NCI-H2196 treated with DMSO at 0.1 percent for 48 hours (cell line): ENCODE results near the gene BMP6.
"Not testable (repeated sequence)": the region's sequence is repeated elsewhere in the genome, so short reads cannot be mapped to it uniquely, and the experiment has no call there.

Experiments used
- DNase-seq: peaks from one replicate; lab custom pipeline; 2025; ENCODE audit not compliant: unreplicated experiment; lab: John Stamatoyannopoulos, UW

Gene BMP6

DNA sequence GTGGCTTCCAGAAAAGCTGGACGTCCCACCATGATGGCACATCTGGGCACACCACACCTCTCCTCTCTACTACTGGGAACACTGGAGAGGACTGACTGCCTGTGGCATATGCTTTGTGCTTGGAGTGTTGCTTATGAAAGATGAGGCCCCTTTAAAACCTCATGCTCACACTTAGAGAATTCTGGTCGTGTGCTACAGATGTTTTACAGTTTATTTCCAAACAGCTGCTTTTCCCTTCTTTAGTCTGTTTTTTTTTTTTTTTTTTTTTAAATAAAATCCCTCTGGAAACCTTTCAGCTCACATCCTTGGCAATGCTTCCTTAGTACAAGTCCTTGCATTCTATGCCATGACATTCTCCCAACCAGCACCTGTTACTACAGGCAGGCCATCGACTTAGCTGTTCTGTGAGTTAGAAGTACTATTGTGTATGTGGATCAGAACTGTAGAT lies 60.3 kb downstream of the BMP6 start:
- no peak for DNase-seq

GRCh38 chr6:7787137-7787608 lies 61.3 kb downstream of the BMP6 start:
- DNase-seq = no peak

- no peak for DNase-seq
Observed at GRCh38 chr6:7787731-7788130, 61.8 kb downstream of the BMP6 start.

GRCh38 chr6:7794509-7794908 lies 68.6 kb downstream of the BMP6 start:
- no peak for DNase-seq

GRCh38 chr6:7797386-7797785 lies 71.5 kb downstream of the BMP6 start:
- DNase-seq = no peak

GRCh38 chr6:7798751-7799150 lies 72.9 kb downstream of the BMP6 start:
- no peak for DNase-seq

- no peak for DNase-seq
Observed at GRCh38 chr6:7802662-7803061, 76.8 kb downstream of the BMP6 start.

- DNase-seq = no peak
Observed at GRCh38 chr6:7803214-7803613, 77.3 kb downstream of the BMP6 start.

DNA sequence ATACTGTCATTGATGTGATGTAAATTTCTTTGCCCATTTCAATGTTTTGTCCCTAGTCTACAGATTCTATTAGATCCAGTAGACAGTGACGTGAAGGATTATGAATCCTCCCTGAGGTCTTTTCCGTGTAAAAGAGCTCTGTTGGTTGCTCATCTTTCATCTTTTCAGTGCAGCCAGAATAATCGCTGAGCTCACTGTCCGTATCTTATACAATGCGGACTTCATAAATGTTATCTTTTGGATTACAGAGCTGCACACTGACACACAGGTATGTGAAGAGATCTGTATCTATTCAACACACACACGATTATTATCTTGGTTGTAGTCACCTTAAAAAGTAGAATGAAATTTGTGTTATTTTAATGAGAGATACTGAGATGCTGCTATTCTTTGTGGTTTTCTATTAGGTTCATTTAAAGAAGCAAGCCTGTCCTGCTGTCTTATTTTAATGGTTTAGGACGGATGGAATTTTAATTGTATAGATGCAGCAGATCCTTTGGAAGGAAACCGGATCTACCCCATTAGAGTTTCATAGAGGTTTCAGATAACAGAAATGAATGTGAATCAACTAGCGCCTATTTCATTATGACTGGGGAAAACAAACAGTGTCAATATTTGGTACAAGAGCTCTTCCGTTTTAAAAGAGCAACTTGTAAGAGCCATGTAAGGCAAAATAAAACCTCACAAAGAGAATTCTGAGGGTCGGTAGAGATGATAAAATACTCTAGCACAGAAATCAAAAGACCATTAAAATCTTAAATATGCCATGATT lies 79.4 kb downstream of the BMP6 start:
- no peak for DNase-seq

- no peak for DNase-seq
Observed at GRCh38 chr6:7805850-7806214, 79.9 kb downstream of the BMP6 start.

DNA sequence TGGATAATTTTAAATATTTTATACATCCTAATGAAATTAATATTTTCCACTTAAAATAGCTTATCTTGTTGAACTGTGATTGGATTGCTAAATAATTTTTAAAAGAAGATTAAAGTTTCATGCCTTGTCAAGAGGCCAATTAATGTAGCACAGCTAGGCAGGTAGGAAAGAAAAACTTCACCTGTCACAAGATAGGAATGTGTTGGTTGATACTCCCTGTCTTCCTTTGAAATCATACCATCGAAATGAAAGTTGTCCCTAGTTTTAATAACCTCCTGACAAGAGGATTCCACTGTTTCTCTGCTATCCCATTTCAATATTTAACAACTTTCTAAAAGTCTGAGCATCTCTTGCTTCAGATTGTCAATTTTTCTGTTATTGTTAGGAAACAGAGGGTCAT lies 80.8 kb downstream of the BMP6 start:
- DNase-seq = no peak

GRCh38 chr6:7809346-7809745 lies 83.4 kb downstream of the BMP6 start:
- no peak for DNase-seq

DNA sequence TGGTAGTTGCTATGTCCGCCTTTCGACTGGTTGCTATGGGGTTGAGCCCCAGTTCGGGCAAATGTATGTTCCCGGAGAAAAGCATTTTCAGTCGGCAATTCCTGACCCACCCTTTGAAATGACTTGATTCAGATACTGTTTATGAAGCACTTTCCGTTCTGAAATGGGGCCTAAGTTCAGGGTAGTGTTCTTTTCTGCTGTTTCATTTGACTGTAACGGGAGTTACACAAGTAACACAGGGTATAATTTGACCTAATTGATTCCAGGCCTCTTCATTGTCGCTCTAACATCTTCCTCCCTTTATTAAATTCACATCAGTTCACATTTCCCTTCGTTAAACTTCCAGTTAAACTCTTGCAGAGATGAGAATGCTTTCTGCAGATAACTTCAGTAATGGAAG lies 85.5 kb downstream of the BMP6 start:
- no peak for DNase-seq

- no peak for DNase-seq
Observed at GRCh38 chr6:7812623-7813022, 86.7 kb downstream of the BMP6 start.

- DNase-seq = no peak
Observed at GRCh38 chr6:7813193-7813592, 87.3 kb downstream of the BMP6 start.

- DNase-seq = no peak
Observed at GRCh38 chr6:7813704-7814103, 87.8 kb downstream of the BMP6 start.

DNA sequence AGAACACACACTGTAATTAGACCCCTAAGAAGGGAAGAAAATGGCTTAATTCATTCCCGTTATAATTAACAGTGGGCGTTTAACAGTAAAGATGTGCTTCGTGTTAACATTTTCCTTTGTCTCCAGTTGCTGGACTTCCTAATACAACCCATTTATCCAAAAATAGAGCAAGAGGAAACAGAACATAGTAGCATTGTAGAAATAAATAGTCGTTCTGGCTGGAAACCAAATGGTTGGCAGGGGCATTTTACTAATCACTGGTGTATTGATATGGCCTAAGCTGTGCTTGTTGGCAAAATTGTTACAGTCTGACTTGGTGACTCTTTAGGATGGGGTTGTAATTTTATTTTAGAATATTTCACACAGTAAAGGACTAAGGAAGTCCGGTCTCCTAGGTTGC lies 89.8 kb downstream of the BMP6 start:
- no peak for DNase-seq

GRCh38 chr6:7817184-7817583 lies 91.3 kb downstream of the BMP6 start:
- not testable (repeated sequence) for DNase-seq

GRCh38 chr6:7818257-7819214 lies 92.6 kb downstream of the BMP6 start:
- no peak for DNase-seq

DNA sequence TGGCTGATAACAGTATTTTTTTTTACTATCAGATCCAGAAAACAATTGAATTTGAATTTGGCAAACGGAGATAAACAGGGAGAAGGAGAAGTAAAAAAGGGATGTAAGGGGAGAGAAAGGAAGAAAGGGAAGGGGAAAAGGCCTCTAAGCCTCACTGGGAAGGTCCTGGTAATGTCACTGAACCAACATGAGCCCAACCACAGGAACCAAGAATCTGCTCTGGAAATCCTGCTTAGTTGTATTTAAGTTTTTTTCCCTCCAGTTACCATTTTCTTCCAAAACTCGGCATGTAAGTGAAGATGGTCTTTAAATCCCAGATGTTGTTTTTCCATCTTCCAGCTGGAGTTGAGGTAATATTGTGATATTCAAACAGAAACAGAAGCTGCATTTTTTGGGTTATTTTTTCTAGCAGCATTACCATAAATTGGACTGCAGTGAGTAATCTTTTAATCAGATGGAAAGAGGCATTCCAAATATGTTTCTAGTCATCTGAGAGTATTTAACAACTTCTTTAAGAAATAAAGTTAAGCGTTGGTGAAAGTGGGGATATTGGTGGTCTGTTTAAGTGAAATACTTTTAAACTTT lies 93.6 kb downstream of the BMP6 start:
- DNase-seq = no peak

DNA sequence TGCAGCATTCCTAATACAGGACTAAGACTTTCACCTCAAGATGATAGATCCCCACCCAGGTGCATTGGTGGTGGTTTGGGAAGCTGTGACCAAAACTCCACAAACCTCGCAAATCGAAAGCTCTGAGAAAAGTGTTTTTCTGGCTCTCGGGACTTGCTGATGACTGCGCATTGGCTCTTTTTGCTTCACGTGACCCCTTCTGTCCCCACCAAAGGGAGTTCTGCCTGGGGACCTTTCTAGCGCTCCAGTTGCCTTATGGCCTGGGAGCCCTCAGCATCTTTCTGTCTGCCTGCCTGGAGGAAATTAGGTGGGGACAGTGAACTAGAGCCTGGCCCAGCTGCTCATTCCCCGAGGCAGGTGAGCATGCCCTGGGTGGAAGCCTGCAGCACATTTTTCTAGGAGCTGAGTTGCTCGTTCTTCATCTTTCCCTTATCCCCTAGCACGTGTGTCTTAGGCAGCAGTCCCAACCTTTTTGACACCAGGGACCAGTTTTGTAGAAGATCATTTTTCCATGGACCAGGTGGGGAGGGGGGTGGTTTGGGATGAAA lies 94.5 kb downstream of the BMP6 start:
- no peak for DNase-seq
